Stimulated activated CD4-positive, alpha-beta T cell treated with anti-CD3 and anti-CD28 coated beads, Interleukin-4, amount 100 ng/mL, for 48 hours (primary cell): ENCODE data around the gene TSPAN32.
"Not testable (repeated sequence)": the region's sequence is repeated elsewhere in the genome, so short reads cannot be mapped to it uniquely, and the experiment has no call there.

Experiments used
- DNase-seq, 2 donors: peaks; one replicate each; pipeline ENCODE4 v3.0.0-alpha.2; 2020; ENCODE audit warnings: low read depth in 2 of 2

Gene TSPAN32

DNA sequence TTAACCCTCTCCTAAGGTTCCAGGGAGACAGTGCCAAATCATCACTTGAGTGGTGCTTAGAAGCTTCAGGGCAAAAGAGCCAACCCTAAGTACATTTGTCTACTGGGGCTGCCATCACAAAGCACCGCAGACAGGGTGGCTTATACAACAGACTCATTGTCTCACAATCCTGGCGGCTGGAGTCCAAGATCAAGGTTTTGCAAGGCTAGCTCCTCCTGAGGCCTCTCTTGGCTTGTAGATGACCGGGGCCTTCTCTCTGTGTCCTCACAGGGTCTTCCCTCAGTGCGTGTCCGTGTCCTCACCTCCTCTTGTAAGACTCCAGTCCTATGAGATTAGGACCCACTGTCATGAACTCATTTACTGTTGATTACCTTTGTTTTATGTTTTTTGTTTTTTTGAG, 41.2 kb downstream of the TSPAN32 start:
- DNase-seq = no peak

DNA sequence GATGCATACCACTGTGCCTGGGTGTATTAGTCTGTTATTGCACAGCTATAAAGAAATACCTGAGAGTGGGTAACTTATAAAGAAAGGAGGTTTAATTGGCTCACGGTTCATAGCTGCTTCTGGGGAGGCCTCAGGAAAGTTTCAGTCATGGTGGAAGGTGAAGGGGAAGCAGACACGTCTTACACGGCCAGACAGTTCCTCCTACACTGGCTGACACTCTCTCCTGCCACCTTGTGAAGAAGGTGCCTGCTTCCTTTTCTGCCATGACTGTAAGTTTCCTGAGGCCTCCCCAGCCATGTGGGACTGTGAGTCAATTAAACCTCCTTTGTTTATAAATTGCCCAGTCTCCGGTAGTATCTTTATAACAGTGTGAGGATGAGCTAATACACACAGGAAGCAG, 41.7 kb downstream of the TSPAN32 start:
- no peak for DNase-seq

DNA sequence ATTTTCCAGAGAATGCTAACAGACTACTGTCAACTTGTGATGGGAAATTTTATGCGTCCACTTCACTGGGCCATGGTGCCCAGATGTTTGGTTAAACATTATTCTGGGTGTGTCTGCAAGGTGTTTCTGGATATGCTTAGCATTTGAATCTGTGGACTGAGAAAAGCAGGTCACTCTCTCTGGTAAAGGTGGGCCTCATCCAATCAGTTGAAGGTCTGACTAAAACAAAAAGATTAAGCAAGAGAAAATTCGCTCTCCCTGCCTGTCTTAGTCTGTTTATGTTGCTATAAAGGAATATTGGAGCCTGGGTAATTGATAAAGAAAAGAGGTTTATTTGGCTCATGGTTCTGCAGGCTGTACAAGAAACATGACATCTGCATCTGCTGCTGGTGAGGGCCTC, 43.2 kb downstream of the TSPAN32 start:
- no peak for DNase-seq

- no peak for DNase-seq
Measured at GRCh38 chr11:2346014-2346413, 44.2 kb downstream of the TSPAN32 start.

DNA sequence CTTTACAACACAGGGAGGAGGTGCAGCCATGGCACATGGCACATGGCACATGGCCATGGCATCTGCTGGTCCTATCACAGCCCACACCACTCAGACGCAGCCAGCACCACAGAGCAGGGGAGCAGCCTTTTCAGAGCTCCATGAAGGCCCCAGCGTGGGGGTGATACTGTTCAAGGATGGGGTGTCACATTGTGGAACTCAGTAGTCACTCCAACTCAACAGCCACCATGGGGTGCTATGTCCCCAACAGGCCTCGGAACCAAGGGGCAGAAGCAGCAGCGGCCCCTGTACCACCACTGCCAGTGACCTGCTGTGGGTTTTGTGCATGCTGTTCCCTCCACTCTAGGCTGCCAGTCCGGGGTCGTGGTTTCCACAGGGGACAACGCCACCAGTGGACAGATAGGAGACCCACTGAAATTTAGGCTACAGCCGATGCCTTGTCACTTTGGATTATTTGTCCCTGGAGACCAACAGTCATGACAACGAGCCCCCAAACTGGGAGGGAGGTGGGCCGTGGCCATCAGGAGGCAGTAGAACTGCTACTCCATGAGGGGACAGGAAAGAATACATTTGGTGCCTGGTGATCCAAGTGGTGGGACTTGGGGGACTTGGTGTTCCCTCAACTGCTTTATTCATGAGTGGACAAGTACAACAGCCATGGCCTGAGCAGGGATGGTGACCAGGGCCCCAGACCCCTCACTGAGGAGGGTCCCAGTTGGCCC, 44.9 kb downstream of the TSPAN32 start:
- no peak for DNase-seq

DNA sequence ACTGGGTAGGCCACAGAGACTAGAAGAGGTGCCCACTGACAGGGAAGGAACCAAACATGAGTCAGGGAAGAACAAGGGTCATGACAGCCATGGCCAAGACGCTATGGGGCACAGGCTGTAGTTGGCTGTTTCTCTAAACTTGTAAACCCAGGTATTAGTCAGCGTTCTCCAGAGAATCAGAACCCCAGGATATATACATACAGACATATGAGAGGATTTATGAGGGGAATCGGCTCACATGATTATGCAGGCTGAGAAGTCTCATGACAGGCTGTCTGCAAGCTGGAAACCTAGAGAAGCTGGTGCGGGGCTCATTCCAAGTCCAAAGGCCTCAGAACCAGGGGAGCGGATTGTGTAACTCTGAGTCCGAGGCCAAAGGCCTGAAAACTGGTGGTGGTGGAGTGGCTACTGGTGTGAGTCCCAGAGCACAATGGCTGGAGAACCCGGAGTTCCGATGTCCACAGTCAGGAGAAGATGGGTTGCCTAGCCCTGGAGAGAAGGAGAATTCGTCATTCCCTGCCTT, 45.6 kb downstream of the TSPAN32 start:
- DNase-seq = no peak

GRCh38 chr11:2348986-2349385, 47.2 kb downstream of the TSPAN32 start:
- no peak for DNase-seq

DNA sequence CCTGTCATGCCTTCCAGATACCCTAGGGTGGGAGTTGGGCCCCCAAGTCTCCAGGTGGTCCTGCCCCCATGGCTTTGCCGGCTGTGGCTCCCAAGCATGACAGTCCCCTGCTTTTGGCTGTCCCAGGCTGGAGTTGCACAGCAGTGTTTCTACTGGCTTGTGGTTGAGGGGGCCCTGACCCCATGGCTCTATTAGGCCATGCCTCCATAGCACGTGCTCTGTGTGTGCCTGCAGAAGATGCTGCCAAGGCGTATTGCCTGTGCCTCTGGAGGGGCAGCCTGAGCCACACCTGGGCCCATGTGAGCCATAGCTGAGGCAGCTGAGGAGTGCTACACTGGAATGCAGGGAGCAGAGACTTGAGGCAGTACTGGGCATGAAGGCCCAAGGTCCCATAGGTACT, 49.9 kb downstream of the TSPAN32 start:
- DNase-seq = no peak

DNA sequence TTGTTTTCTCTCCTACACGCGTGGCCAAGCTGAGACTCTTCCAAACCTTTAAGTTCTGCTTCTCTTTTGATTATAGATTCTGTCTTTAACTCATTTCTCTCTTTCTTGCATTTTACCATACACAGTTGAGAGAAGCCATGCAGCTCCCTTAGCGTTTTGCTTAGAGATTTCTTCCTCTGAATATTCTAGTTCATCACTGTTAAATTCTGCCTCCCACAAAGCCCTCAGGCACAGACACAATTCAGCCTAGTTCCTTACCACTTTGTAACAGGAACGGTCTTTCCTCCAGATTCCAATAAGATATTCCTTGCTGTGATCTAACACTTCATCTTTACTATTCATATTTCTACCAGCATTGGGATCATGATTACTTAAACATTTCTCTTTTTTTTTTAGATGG, 50.6 kb downstream of the TSPAN32 start:
- no peak for DNase-seq

GRCh38 chr11:2355000-2355644, 53.3 kb downstream of the TSPAN32 start:
- no peak for DNase-seq

- DNase-seq = no peak
Measured at GRCh38 chr11:2357246-2357645, 55.4 kb downstream of the TSPAN32 start.

DNA sequence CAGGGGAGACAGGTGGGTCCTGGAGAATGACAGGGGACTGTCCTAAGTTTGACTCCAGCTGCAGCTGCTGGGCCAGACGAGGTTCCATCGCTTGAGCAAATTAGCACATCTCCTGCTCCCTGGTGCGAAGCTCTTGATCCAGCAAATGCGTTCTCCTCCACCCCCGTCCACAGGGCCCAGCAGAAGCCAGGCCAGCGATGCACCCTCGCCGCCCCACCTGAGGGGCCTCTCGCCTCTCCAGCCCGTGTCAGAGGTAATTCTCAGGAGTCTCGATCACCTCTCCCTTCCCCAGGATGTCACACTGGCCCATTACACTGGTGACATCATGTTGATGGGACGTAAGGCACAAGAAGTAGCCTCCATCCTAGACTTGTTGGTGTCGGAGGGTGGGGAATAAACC, 55.8 kb downstream of the TSPAN32 start:
- DNase-seq = not testable (repeated sequence)

DNA sequence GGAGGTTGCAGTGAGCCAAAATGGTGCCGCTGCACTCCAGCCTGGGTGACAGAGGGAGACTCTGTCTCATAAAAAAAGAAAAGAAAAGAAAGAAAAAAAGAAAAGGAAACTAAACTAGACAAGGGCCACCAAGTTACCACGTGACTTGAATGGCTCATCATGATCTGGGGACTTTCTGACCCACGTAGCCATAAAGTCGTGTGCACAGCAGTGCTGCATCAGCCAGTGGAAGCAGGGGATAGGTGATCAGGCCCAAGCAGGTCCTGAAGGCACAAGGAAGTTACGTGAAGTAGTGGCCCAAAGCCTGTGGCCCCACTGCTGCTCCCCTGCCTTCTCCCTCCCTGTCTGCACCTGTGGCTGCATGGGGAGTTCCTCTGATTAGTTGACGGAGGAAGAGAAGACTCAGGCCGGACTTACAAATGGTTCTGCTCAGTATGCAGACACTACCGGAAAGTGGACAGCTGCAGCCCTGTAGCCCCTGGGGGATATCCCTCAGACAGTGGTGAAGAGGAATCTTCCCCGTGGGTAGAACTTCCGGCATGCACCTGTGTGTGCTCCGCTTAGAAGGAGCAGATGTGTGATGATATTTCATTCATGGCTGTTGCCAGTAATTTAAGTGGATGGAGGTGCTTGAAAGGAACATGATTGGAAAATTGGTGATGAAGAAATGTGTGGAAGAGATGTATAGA, 57.1 kb downstream of the TSPAN32 start:
- DNase-seq = no peak

- no peak for DNase-seq
Measured at GRCh38 chr11:2359557-2359956, 57.7 kb downstream of the TSPAN32 start.

GRCh38 chr11:2360081-2360642, 58.3 kb downstream of the TSPAN32 start:
- no peak for DNase-seq

DNA sequence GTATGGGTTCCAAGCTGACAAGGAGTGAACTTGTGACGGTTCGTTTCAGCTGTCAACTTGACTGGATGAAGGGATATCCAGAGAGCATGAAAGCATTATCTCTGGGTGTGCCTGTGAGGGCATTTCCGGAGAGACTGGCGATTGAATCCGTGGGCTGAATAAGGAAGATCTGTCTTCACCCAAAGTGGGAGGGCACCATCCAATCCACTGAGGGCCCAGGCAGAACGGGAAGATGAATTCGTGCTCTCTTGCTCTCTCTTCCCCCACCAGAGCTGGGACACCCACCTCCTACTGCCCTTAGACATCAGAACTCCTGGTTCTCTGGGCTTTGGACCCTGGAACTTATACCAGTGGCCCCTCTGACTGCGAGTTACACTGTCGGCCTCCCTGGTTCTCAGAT, 59.8 kb downstream of the TSPAN32 start:
- no peak for DNase-seq

DNA sequence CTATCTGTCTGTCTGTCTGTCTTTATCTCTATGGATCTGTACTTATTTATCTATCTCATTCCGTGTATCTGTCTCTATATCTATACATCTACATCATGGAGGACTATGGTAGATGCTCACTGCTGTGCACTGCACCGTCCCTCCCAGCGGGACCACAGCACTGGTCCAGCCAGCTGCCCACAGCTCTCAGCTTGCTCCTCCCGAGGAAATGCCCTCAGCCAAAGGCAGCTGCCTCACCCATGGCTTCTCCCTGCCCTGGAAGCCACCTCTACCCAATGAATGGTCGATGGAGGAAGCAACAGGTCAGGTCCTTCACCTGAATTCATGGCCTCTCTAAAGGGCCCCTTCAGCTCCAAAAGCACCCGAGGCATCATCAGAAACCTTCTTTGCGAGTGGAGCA, 60.6 kb downstream of the TSPAN32 start:
- no peak for DNase-seq

DNA sequence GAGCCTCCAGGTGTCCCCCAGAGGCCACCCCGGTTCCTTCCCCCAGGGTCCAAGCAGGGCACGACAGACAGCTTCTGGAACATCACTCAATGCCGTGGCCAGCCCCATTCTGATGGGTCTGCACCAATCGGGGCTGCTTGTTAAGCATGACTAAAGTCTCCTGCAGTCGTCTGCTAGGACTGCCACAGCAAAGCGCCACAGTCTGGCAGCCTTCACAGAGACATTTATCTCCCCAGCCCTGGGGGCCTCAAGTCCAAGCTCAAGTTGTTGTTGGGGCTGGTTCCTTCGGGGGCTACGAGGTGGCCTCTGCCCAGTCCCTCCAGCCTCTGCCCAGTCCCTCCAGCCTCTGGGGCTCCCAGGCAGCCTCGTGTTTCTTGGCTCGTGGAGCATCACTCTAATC, 61.3 kb downstream of the TSPAN32 start:
- DNase-seq = no peak

GRCh38 chr11:2363577-2364370, 62.0 kb downstream of the TSPAN32 start:
- no peak for DNase-seq

DNA sequence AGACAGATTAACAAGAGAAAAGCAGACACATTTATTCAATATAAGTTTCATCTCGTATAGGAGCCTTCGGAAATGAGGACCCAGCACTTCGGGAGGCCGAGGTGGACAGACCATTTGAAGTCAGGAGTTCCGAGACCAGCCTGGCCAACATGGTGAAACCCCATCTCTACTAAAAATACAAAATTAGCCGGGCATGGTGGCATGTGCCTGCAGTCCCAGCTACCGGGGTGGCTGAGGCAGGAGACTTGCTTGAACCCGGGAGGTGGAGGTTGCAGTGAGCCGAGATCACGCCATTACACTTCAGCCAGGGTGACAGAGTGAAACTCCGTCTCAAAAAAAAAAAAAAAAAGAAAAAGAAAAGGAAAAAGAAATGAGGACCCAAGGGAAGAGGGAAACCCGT, 62.6 kb downstream of the TSPAN32 start:
- DNase-seq = not testable (repeated sequence)

DNA sequence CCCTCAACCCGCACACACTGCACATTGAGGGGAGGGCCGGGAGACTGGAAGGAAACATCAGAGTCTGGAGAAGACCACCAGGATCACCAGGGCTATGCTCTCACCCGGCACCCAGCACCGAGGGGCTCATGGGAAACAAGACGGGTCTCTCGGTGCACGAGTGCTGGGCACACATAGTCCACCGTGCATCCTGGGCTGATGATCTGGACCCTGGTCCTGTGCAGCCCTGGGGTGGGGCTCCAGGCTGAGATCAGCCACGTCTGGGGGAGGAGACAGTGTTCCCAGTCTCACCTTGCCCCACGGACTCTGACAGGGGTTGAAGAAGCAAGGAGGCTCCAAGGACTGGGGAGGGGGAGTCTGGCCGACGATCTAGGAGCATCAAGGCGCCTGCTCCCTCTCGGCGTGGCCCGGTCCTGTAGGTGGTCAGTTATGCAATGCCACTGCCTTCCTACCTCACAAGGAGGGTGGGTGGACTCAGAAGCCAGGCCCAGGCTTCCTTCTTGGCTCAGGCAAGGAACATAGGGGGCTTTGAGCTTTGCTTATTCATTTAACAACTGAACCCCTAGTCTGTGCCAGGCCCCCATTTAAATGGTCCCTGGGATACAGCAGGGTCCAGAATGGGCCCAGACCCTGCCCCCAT, 63.9 kb downstream of the TSPAN32 start:
- no peak for DNase-seq
